HCT116 (cell line): ENCODE results near the gene MYO5C. TPM values are rescaled to one million over a fixed set of nuclear protein-coding genes. Genes with fewer than 3 reads are reported as not detected.

Experiments used
- ATAC-seq: fragments of 200-7000 bp; cut with Tn5 transposase; 2 replicates; pipeline ENCODE4 v1.9.1; 2020; ENCODE audit warnings: mild to moderate bottlenecking, moderate library complexity
- BruUV-seq: library from RNA; stranded (reverse); fragments of 400-500 nt; replicated peaks from 2 replicates; lab custom pipeline; 2021; lab: Mats Ljungman, UMichigan
- CTCF ChIA-PET: fragments of 300-600 bp; sonication (Branson Sonifier 250); formaldehyde crosslinking; loops from one replicate; lab custom pipeline; 2021; ENCODE audit warnings: antibody characterized with exemption; lab: Charles Lee
- POLR2A ChIA-PET: fragments of 300-600, 350-600 bp; sonication (Branson Sonifier 250); formaldehyde crosslinking; loops from one replicate; lab custom pipeline; 2021; ENCODE audit warnings: antibody characterized with exemption; lab: Charles Lee
- RAD21 ChIA-PET, 2 experiments: fragments of 300-600 bp; sonication (Branson Sonifier 250); formaldehyde crosslinking; loops; one replicate each; lab custom pipeline; 2023; ENCODE audit warnings: low total read pairs in 2 of 2; ENCODE audit not compliant: uncharacterized antibody in 2 of 2, unreplicated experiment in 2 of 2, low non-redundant PET in 1 of 2; lab: Charles Lee
- DNase-seq: peaks from one replicate; pipeline ENCODE4 v3.0.0-alpha.2; 2010; ENCODE audit warnings: low read depth, low spot score
- H2AFZ ChIP-seq: fragments of 200-600 bp; shearing (Covaris generic), sonication (generic); 2 replicates; pipeline ENCODE4 v1.6.1; 2017; ENCODE audit warnings: low read depth, mixed run types, mixed read lengths, antibody characterized with exemption, low read length; ENCODE audit not compliant: poor library complexity, severe bottlenecking
- H3K27ac ChIP-seq: 2 replicates; pipeline ENCODE4 v1.5.1; 2012; ENCODE audit warnings: low read depth, low read length
- H3K27me3 ChIP-seq: fragments of 200-600 bp; sonication (generic); 2 replicates; pipeline ENCODE4 v1.6.1; 2016; ENCODE audit warnings: mixed run types, low read length, mixed read lengths; ENCODE audit not compliant: insufficient read depth
- H3K36me3 ChIP-seq, 2 experiments: fragments of 200-500 bp in 1 of 2; fragments of 200-600 bp in 1 of 2; sonication (Bioruptor generic) in 1 of 2; sonication (generic) in 1 of 2; 2 replicates each; pipeline versions ENCODE4 v1.5.1 to v1.6.1; 2014 to 2016; ENCODE audit warnings: low read length in 2 of 2, inconsistent platforms in 1 of 2, mixed read lengths in 1 of 2, mixed run types in 1 of 2; ENCODE audit not compliant: insufficient read depth in 2 of 2, control insufficient read depth in 1 of 2
- H3K4me1 ChIP-seq, 2 experiments: fragments of 200-600 bp in 1 of 2; sonication (generic) in 1 of 2; 2 replicates each; pipeline versions ENCODE4 v1.5.1 to v1.6.1; 2012 to 2017; ENCODE audit warnings: low read length in 2 of 2, inconsistent platforms in 1 of 2, mild to moderate bottlenecking in 1 of 2, mixed read lengths in 1 of 2, mixed run types in 1 of 2, moderate library complexity in 1 of 2; ENCODE audit not compliant: insufficient read depth in 2 of 2, control insufficient read depth in 1 of 2
- H3K4me2 ChIP-seq: fragments of 200-600 bp; sonication (generic); 2 replicates; pipeline ENCODE4 v1.6.1; 2017; ENCODE audit warnings: mixed run types, low read length, mixed read lengths
- H3K4me3 ChIP-seq, 2 experiments: fragments of 200-600 bp in 1 of 2; sonication (generic) in 1 of 2; replicated peaks in 1 of 2; 2 replicates each; pipeline ENCODE4 v1.5.1; 2011 to 2016; ENCODE audit warnings: low read length in 2 of 2, control low read depth in 1 of 2, low read depth in 1 of 2, mild to moderate bottlenecking in 1 of 2, mixed read lengths in 1 of 2, mixed run types in 1 of 2
- H3K79me2 ChIP-seq: fragments of 200-600 bp; sonication (generic); 2 replicates; pipeline ENCODE4 v1.6.1; 2017; ENCODE audit warnings: mild to moderate bottlenecking, mixed run types, low read length, moderate library complexity, mixed read lengths; ENCODE audit not compliant: insufficient read depth
- H3K9ac ChIP-seq: fragments of 200-600 bp; sonication (generic); 2 replicates; pipeline ENCODE4 v1.6.1; 2016; ENCODE audit warnings: low read length, mixed read lengths
- H3K9me2 ChIP-seq: fragments of 200-600 bp; sonication (generic), shearing (Covaris generic); 2 replicates; pipeline ENCODE4 v1.6.1; 2017; ENCODE audit warnings: mixed run types, mild to moderate bottlenecking, moderate library complexity; ENCODE audit not compliant: insufficient read depth
- H3K9me3 ChIP-seq, 2 experiments: fragments of 200-500 bp in 1 of 2; fragments of 200-600 bp in 1 of 2; sonication (Bioruptor generic) in 1 of 2; sonication (generic) in 1 of 2; 2 replicates each; pipeline ENCODE4 v1.6.1; 2014 to 2017; ENCODE audit warnings: low read length in 2 of 2, mixed read lengths in 2 of 2, inconsistent platforms in 1 of 2, low read depth in 1 of 2, mild to moderate bottlenecking in 1 of 2, mixed run types in 1 of 2, moderate library complexity in 1 of 2; ENCODE audit not compliant: control insufficient read depth in 1 of 2, insufficient read depth in 1 of 2
- H4K20me1 ChIP-seq: fragments of 200-600 bp; sonication (generic), shearing (Covaris generic); 2 replicates; pipeline ENCODE4 v1.6.1; 2017; ENCODE audit warnings: mixed run types, mild to moderate bottlenecking, moderate library complexity; ENCODE audit not compliant: insufficient read depth
- ATF3 ChIP-seq: IDR thresholded peaks from 2 replicates; pipeline ENCODE4 v1.6.1; 2012
- CBX3 ChIP-seq: IDR thresholded peaks from 2 replicates; pipeline ENCODE4 v1.6.1; 2012; ENCODE audit warnings: low read depth
- CEBPB ChIP-seq: IDR thresholded peaks from 2 replicates; pipeline ENCODE4 v1.6.1; 2012; ENCODE audit warnings: low read depth
- CTCF ChIP-seq, 3 experiments: fragments of 200-600 bp in 1 of 3; sonication (generic) in 1 of 3; IDR thresholded peaks in 2 of 3; conservative IDR thresholded peaks in 1 of 3; 2 replicates each; pipeline ENCODE4 v1.5.1; 2012 to 2017; ENCODE audit warnings: low read depth in 2 of 3, low read length in 2 of 3, antibody characterized with exemption in 1 of 3, borderline replicate concordance in 1 of 3, control low read depth in 1 of 3, mild to moderate bottlenecking in 1 of 3, mixed read lengths in 1 of 3, mixed run types in 1 of 3, moderate library complexity in 1 of 3; ENCODE audit not compliant: insufficient read depth in 1 of 3
- EGR1 ChIP-seq: IDR thresholded peaks from 2 replicates; pipeline ENCODE4 v1.6.1; 2012; ENCODE audit warnings: low read depth
- ELF1 ChIP-seq: IDR thresholded peaks from 2 replicates; pipeline ENCODE4 v1.6.1; 2012; ENCODE audit warnings: low read depth, borderline replicate concordance
- EZH2 ChIP-seq: fragments of 200-600 bp; sonication (generic); IDR thresholded peaks from 2 replicates; pipeline ENCODE4 v1.6.1; 2017; ENCODE audit warnings: antibody characterized with exemption, mixed run types
- EZH2phosphoT487 ChIP-seq: fragments of 200-600 bp; IDR thresholded peaks from 2 replicates; pipeline ENCODE4 v1.6.1; 2018; ENCODE audit warnings: antibody characterized with exemption, borderline replicate concordance
- MAX ChIP-seq: IDR thresholded peaks from 2 replicates; pipeline ENCODE4 v1.6.1; 2012
- POLR2A ChIP-seq: IDR thresholded peaks from 2 replicates; pipeline ENCODE4 v1.7.0; 2011; ENCODE audit warnings: borderline replicate concordance; ENCODE audit not compliant: insufficient read depth, insufficient read length; ENCODE audit errors: extremely low read depth
- POLR2AphosphoS5 ChIP-seq: IDR thresholded peaks from 2 replicates; pipeline ENCODE4 v1.6.1; 2011; ENCODE audit warnings: mild to moderate bottlenecking, low read depth, low read length, moderate library complexity
- RAD21 ChIP-seq: IDR thresholded peaks from 2 replicates; pipeline ENCODE4 v1.6.1; 2012; ENCODE audit warnings: low read depth, mild to moderate bottlenecking
- TCF7L2 ChIP-seq: IDR thresholded peaks from 2 replicates; pipeline ENCODE4 v1.7.0; 2011; ENCODE audit warnings: borderline replicate concordance, inconsistent platforms; ENCODE audit not compliant: insufficient read depth, insufficient read length; ENCODE audit errors: extremely low read depth
- YY1 ChIP-seq: IDR thresholded peaks from 2 replicates; pipeline ENCODE4 v1.6.1; 2011; ENCODE audit warnings: low read length, low read depth, moderate library complexity, mild to moderate bottlenecking; ENCODE audit not compliant: insufficient replicate concordance; ENCODE audit errors: extremely low read depth
- ZBTB33 ChIP-seq: IDR thresholded peaks from 2 replicates; pipeline ENCODE4 v1.6.1; 2011; ENCODE audit warnings: mild to moderate bottlenecking, low read length, moderate library complexity; ENCODE audit not compliant: insufficient replicate concordance; ENCODE audit errors: extremely low read depth
- ZNF274 ChIP-seq: fragments of 200-500 bp; sonication (Bioruptor generic); IDR thresholded peaks from 2 replicates; pipeline ENCODE4 v1.6.1; 2014; ENCODE audit warnings: mild to moderate bottlenecking, low read depth, low read length, inconsistent platforms
- intact Hi-C: fragments of 100-400 bp; cut with micrococcal nuclease; formaldehyde crosslinking; loops from 2 replicates; pipeline ENCODE4 v1.10.0; 2022
- total RNA-seq: library from RNA; stranded (reverse); gene quantifications from one replicate; pipeline ENCODE4 v1.2.1, GENCODE V29; 2021; ENCODE audit not compliant: unreplicated experiment

Gene MYO5C
- total RNA-seq, 1 experiment from 2014 or later = 34.0 TPM

GRCh38 chr15:52217186-52217585, 78.4 kb downstream of the MYO5C start:
- H3K4me3 ChIP-seq = no peak overlapping the region
- H3K9ac ChIP-seq = no peak overlapping the region
- no peak overlapping the region for H3K27ac ChIP-seq
- no peaks in the 10 kb centered on the region for H4K20me1 ChIP-seq
- no peaks in the 10 kb centered on the region for H3K9me3 ChIP-seq
- no peaks in the 10 kb centered on the region for H3K4me1 ChIP-seq
- intact Hi-C loops = loop anchor here (1.0 kb wide), 1 partner anchor 518 kb away; no protein-coding TSS in a partner anchor
- ChIA-PET CTCF (interaction anchor here (0.7 to 1.6 kb wide), 8 partner anchors 9 to 518 kb away, joined by 3 to 13 read pairs (median 4); no protein-coding TSS in a partner anchor), RAD21 (interaction anchor here in 1 of 2 experiments (1.0 kb wide), 1 partner anchor 518 kb away, joined by 4 read pairs; no protein-coding TSS in a partner anchor), POLR2A (no interaction called here)
- peaks cover 44 to 57% of the 10 kb centered on the region in 2 experiments; a peak in 3 of 4 replicates for H3K36me3 ChIP-seq
- no peaks in the 10 kb centered on the region for H3K27me3 ChIP-seq
- H2AFZ ChIP-seq = no peak overlapping the region
- no peaks in the 10 kb centered on the region for H3K9me2 ChIP-seq
- DNase-seq (no peak), ATAC-seq (peak; percentile 93)
- no peak overlapping the region for H3K4me2 ChIP-seq
- BruUV-seq = no TSS peak
- TF ChIP-seq CTCF (IDR thresholded peaks at IDR 0.05 in 2 of 3, conservative IDR thresholded peaks at IDR 0.05 in 1 of 3; ENCODE audit: borderline replicate concordance in 1 of 3, insufficient read depth in 1 of 3, low read depth in 2 of 3, low read length in 2 of 3) (peak; percentile 12 to 52 (median 50); a peak in 4 of 6 replicates), RAD21 (peak; percentile 38), EZH2 (no peak)
- H3K79me2 ChIP-seq = no peaks in the 10 kb centered on the region

- RAD21 ChIA-PET = no interaction called here
- peaks cover 39 to 50% of the 10 kb centered on the region in 2 experiments; a peak in 3 of 4 replicates for H3K36me3 ChIP-seq
- intact Hi-C loops = no loop called here
- TF ChIP-seq EZH2phosphoT487 (no peak), EGR1 (no peak), MAX (no peak), ELF1 (no peak), TCF7L2 (no peak), POLR2AphosphoS5 (no peak), RAD21 (no peak), CEBPB (no peak), ZBTB33 (no peak), CBX3 (no peak), ATF3 (no peak), YY1 (no peak), POLR2A (no peak), EZH2 (no peak), ZNF274 (no peak)
Measured at GRCh38 chr15:52214553-52214952, 81.1 kb downstream of the MYO5C start.

More at GRCh38 chr15:52214553-52214952, 81.1 kb downstream of the MYO5C start:
- Histone ChIP-seq H3K4me3 (no peak overlapping the region), H3K9me2 (no peaks in the 10 kb centered on the region), H3K27ac (no peak overlapping the region), H3K4me1 (no peaks in the 10 kb centered on the region), H3K4me2 (no peak overlapping the region), H3K79me2 (no peaks in the 10 kb centered on the region), H3K27me3 (no peaks in the 10 kb centered on the region), H3K9ac (no peak overlapping the region), H4K20me1 (no peaks in the 10 kb centered on the region), H3K9me3 (no peaks in the 10 kb centered on the region), H2AFZ (no peak overlapping the region)
- ChIA-PET CTCF (interaction anchor here (1.1 to 1.3 kb wide), 2 partner anchors 13 to 14 kb away, joined by 4 read pairs; no protein-coding TSS in a partner anchor), POLR2A (no interaction called here)
- ATAC-seq = no peak
- no peak for DNase-seq
- BruUV-seq = no TSS peak
